Left colon (tissue), 2 donors: ENCODE measurements around the gene ZG16B. TPM values are rescaled to one million over a fixed set of nuclear protein-coding genes. Genes with fewer than 3 reads are reported as not detected.

Experiments
- ATAC-seq: fragments of 200-7000 bp; cut with Tn5 transposase; one replicate; pipeline ENCODE4 v1.9.1; 2020; ENCODE audit warnings: mild to moderate bottlenecking, moderate library complexity
- DNase-seq, 2 donors: peaks; one replicate each; pipeline ENCODE4 v3.0.0-alpha.2; 2020
- intact Hi-C, 2 donors: fragments of 100-400 bp; cut with DNase I in 1 of 2; cut with micrococcal nuclease in 1 of 2; formaldehyde crosslinking; loops; one replicate each; pipeline versions ENCODE4 v1.11.2 to v1.14.0; 2022; cut with DNase I, micrococcal nuclease
- long read RNA-seq: library from polyadenylated mRNA; unstranded; transcript quantifications from one replicate; pipeline ENCODE4 v2.0.0, GENCODE V29; 2021
- total RNA-seq, 2 donors: library from RNA; stranded (reverse); fragmentation: NEBNext Ultra II Directional; extraction: Animal tissue kit (Norgen Biotek cat#: 25700); gene quantifications; one replicate each; pipeline ENCODE4 v1.2.1, GENCODE V29; 2021
- donor health status: DM: no; HTN: no; CAD: no.
- donor health status: DM: yes; HTN: yes; CAD: no.

ZG16B gene
- total RNA-seq = 10 to 100 TPM; 40.9 to 50.0 TPM
- long read RNA-seq, transcript ZG16B-201 (4 exons, 831 nt) = major isoform, 17 of 30 reads
- long read RNA-seq, partial matches to known transcripts = 0 of 30 reads
- long read RNA-seq, other reads (novel, unspliced or antisense) = 9 of 30 reads

GRCh38 chr16:2829501-2830354, at the start of gene ZG16B:
ZG16B (plus strand) TSS chr16:2830303; CDS start chr16:2830442, 139 bp downstream.
- DNase-seq (peak; percentile 67 to 83), ATAC-seq (peak; percentile 94)
- intact Hi-C loops = no loop called here

GRCh38 chr16:2782583-2783351, 47.3 kb upstream of the ZG16B start:
- intact Hi-C loops = no loop called here
- ATAC-seq = no peak
- DNase-seq = no peak

- no peak for DNase-seq
- ATAC-seq = no peak
- intact Hi-C loops = no loop called here
These were observed 46.3 kb upstream of the ZG16B start for GRCh38 chr16:2783581-2784357.

GRCh38 chr16:2784358-2785100, 45.6 kb upstream of the ZG16B start:
- intact Hi-C loops = no loop called here
- peak; percentile 69 for ATAC-seq
- DNase-seq = peak in 1 of 2 donors; percentile 14

GRCh38 chr16:2785101-2785991, 44.8 kb upstream of the ZG16B start:
- intact Hi-C loops = no loop called here
- ATAC-seq (peak; percentile 65), DNase-seq (peak; percentile 33 to 59)

GRCh38 chr16:2786061-2786825, 43.9 kb upstream of the ZG16B start:
- DNase-seq (peak in 1 of 2 donors; percentile 23), ATAC-seq (no peak)
- intact Hi-C loops = no loop called here

GRCh38 chr16:2786826-2787151, 43.3 kb upstream of the ZG16B start:
- ATAC-seq = no peak
- no peak for DNase-seq
- intact Hi-C loops = no loop called here

- intact Hi-C loops = no loop called here
- ATAC-seq (no peak), DNase-seq (no peak)
These were observed 42.7 kb upstream of the ZG16B start, which contains the start of gene PRSS33 for GRCh38 chr16:2787406-2787805. PRSS33 (minus strand) TSS chr16:2787560; CDS start chr16:2786547, 1,013 bp downstream.

GRCh38 chr16:2787961-2788360, 42.1 kb upstream of the ZG16B start:
- ATAC-seq = no peak

GRCh38 chr16:2790631-2791030, 39.5 kb upstream of the ZG16B start:
- no peak for DNase-seq
- no peak for ATAC-seq
- intact Hi-C loops = no loop called here

More at GRCh38 chr16:2787961-2788360, 42.1 kb upstream of the ZG16B start:
- DNase-seq = no peak
- intact Hi-C loops = no loop called here

- DNase-seq = no peak
- ATAC-seq = no peak
- intact Hi-C loops = no loop called here
These were observed 38.9 kb upstream of the ZG16B start for GRCh38 chr16:2791174-2791573.

GRCh38 chr16:2792940-2793339, 37.2 kb upstream of the ZG16B start:
- no peak for ATAC-seq
- intact Hi-C loops = no loop called here
- no peak for DNase-seq

- peak; percentile 39 to 57 for DNase-seq
- ATAC-seq = peak; percentile 40
- intact Hi-C loops = no loop called here
These were observed 34.5 kb upstream of the ZG16B start for GRCh38 chr16:2795395-2796143.

- no peak for ATAC-seq
- intact Hi-C loops = no loop called here
These were observed 31.3 kb upstream of the ZG16B start for GRCh38 chr16:2798723-2799204.

GRCh38 chr16:2799205-2799858, 30.8 kb upstream of the ZG16B start:
- DNase-seq (no peak), ATAC-seq (peak; percentile 12)
- intact Hi-C loops = no loop called here

More at GRCh38 chr16:2798723-2799204, 31.3 kb upstream of the ZG16B start:
- DNase-seq = no peak
